ENCODE data around the gene MYL11.

MYL11 gene

GRCh38 chr16:30397056-30397455, 22.5 kb downstream of the MYL11 start:
- no peak for DNase-seq

GRCh38 chr16:30397776-30398660, 23.4 kb downstream of the MYL11 start:
- no peak for DNase-seq

GRCh38 chr16:30398661-30399434, 24.2 kb downstream of the MYL11 start:
- no peak for DNase-seq

- no peak for DNase-seq
Observed at GRCh38 chr16:30399435-30400186, 25.0 kb downstream of the MYL11 start.

GRCh38 chr16:30401768-30402425, 27.3 kb downstream of the MYL11 start:
- no peak for DNase-seq

- DNase-seq = no peak
Observed at GRCh38 chr16:30406795-30407101, 32.1 kb downstream of the MYL11 start.

DNA sequence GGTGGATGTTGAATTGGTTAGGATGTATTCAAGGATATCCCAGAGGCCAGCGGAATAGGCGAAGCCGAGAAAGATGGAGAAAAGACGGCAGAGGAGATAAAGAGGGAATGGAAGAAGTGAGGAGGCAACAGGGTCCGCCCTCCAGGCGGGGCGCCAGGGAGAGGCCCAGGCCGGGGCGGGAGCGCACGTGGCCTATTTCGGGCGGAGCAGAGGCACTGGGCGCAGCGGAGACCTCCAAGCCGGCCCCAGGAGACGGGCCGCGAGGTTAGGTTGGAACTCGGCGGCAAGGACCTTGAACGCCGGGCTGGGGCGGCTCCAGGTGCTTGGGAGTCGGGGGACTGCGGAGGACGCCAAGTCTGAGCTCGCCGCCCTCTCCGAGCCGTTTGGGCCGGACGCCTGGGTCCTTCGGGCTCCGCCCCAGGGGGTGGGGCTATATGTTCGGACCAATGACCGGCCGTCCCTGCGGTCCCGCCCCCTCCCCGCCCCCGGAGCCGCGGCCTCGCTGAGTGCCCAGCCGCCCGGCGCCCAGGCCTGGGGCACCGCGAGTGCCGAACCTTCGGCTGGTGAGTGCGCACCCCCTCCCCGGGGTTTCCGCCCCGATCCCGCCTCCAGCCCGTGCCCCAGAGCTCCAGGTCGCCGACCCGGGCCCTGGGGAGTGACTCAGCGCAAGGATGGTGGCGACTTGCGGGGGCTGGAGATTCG, 32.7 kb downstream of the MYL11 start, which contains the start of gene ZNF771:
TSS of gene ZNF771 (plus strand) at position 505 of the 702 bp plus-strand sequence. CDS start 448 bp downstream, outside the sequence.
- DNase-seq = peak; percentile 91

- DNase-seq = no peak
Observed at GRCh38 chr16:30407804-30408534, 33.4 kb downstream of the MYL11 start.

DNA sequence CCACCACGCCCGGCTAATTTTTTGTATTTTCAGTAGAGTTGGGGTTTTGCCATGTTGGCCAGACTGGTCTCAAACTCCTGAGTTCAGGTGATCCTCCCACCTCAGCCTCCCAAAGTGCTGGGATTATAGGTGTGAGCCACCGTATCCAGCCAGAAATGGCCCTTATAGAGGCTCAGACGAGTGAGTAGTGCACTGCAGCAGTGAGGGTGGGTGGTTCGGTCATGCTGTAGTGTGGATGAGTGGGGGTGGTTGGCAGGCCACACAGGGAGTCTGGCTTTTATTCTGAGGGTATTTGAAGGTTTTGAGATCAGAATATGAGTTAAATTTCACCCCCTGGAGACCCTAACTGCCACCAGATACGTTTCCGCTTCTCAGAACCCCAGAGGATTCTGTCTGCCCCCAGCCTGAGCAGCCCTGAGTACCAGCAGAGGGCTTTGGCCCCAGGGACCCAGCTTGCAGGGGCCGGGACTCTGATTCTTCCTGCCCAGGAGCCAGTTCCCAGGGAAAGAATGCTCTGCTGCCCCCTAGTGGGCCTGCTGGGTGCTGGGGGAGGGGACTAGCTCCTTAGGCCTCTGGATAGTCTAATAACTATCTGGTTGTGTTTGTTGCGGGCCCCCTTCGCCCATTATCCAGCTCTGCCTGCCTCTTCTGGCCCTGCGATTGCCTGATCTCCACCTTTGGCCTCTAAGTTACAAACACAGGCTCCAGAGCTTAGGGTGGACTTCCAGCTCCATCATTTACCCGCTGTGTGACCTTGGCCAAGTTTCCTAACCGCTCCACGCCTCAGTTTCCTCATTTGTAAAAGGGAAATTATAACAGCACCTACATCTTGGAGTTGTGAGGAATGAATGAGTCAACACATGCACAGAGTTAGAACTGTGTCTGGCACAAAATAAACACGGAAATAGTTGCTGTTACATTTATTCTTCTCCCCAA, 34.8 kb downstream of the MYL11 start:
- DNase-seq = peak; percentile 95

- DNase-seq = no peak
Observed at GRCh38 chr16:30413112-30413806, 38.7 kb downstream of the MYL11 start.

GRCh38 chr16:30414159-30414558, 39.6 kb downstream of the MYL11 start:
- DNase-seq = no peak

GRCh38 chr16:30416047-30416603, 41.5 kb downstream of the MYL11 start:
- no peak for DNase-seq

DNA sequence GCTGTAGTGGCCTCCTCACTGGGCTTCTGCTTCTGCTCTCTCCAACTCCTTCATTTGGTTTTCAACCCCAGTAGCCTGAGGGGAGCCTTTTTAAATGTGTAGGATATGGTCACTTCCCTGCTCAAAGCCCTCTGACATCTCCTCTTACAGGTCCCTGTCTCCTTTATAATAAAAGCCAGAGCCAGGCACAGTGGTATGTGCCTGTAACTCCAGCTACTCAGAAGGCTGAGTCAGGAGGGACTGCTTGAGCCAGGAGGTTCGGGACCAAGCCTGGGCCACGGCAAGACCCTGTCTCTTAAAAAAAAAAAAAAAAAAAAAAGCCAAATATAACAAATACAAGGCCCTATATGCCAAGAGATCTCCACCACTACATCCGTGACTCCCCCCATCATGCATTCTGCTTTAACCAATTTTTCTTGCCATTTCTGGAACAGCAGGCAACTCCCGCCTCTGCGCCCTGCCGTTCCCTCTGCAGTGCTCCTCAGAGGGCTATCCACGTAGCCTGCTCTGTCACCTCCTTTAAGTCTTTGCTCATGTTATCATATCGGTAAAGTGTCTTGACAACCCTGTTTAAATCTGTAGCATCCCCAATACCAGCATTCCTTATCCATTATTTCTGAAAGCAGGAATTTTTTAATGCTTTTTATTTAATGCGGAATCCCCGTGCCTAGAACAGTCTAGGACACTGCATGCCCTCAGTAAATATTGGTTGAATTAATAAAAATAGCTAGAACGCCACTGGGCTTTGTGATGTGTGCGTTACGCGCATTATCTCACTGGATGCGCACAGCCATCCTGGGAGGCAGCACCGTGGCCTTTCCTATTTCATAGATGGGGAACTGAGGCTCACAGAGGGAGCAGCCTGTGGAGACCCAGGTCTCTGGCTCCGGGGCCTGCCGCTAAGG, 42.3 kb downstream of the MYL11 start:
- no peak for DNase-seq

DNA sequence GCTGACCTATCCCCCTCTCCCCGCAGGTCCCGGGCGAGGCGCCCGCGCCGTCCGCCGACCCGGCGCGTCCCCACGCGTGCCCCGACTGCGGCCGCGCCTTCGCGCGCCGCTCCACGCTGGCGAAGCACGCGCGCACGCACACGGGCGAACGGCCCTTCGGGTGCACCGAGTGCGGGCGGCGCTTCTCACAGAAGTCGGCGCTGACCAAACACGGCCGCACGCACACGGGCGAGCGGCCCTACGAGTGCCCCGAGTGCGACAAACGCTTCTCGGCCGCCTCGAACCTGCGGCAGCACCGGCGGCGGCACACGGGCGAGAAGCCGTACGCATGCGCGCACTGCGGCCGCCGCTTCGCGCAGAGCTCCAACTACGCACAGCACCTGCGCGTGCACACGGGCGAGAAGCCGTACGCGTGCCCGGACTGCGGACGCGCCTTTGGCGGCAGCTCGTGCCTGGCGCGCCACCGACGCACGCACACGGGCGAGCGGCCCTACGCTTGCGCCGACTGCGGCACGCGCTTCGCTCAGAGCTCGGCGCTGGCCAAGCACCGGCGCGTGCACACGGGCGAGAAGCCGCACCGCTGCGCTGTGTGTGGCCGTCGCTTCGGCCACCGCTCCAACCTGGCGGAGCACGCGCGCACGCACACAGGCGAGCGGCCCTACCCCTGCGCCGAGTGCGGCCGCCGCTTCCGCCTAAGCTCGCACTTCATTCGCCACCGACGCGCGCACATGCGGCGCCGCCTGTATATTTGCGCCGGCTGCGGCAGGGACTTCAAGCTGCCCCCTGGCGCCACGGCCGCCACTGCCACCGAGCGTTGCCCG, 43.1 kb downstream of the MYL11 start:
- DNase-seq = peak; percentile 91

GRCh38 chr16:30418350-30419181, 44.0 kb downstream of the MYL11 start:
- no peak for DNase-seq

- no peak for DNase-seq
Observed at GRCh38 chr16:30421010-30421409, 46.4 kb downstream of the MYL11 start.

All from activated T-cell treated with anti-CD3 and anti-CD28 coated beads, Interleukin-2, amount 50 U/mL, for 1 hour (primary cell).